C4-2B (cell line): ENCODE measurements around the gene LIPK.
"Not testable (repeated sequence)": the region's sequence is repeated elsewhere in the genome, so short reads cannot be mapped to it uniquely, and the experiment has no call there.

Experiments used
- H3K27ac ChIP-seq: fragments of 450-650 bp; 2 replicates; pipeline ENCODE4 v1.5.1; 2017
- ZFX ChIP-seq: fragments of 450-650 bp; IDR thresholded peaks from 2 replicates; pipeline ENCODE4 v1.6.1; 2017
- TF ChIP-seq, protein P1 (sequence below): fragments of 450-650 bp; conservative IDR thresholded peaks from 2 replicates; pipeline ENCODE4 v1.5.1; 2017; ENCODE audit warnings: mild to moderate bottlenecking

Gene LIPK

DNA sequence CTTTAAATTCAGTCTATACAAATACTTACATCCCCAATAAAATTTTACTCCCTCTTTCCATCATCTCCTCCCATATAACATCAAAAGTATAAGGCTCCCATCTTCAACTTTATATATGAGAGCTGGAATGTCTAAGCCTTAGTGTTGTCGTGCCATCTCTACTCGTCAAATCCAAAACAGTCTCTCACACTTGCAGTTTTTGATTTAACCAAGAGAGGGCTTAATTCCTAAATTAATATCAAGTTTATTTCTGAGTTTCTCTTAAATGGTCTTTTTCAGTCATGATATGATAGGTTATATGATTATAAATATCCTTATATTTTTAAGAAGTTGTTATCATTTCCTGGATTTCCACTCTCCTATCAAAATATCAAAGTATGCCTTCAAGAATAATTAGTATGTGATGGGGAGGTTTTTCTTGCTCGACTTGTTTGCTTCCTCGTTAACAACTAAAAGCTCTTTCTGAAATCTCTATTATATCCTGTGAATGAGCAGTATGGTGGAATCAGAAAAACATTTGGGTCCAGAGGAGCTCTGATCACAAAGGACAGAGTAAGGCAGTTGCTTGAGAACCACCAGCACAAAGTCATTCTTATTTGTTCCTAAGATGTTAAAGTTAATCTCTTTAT lies 12.5 kb upstream of the LIPK start:
- no peak overlapping the region for H3K27ac ChIP-seq
- TF ChIP-seq, protein P1, sequence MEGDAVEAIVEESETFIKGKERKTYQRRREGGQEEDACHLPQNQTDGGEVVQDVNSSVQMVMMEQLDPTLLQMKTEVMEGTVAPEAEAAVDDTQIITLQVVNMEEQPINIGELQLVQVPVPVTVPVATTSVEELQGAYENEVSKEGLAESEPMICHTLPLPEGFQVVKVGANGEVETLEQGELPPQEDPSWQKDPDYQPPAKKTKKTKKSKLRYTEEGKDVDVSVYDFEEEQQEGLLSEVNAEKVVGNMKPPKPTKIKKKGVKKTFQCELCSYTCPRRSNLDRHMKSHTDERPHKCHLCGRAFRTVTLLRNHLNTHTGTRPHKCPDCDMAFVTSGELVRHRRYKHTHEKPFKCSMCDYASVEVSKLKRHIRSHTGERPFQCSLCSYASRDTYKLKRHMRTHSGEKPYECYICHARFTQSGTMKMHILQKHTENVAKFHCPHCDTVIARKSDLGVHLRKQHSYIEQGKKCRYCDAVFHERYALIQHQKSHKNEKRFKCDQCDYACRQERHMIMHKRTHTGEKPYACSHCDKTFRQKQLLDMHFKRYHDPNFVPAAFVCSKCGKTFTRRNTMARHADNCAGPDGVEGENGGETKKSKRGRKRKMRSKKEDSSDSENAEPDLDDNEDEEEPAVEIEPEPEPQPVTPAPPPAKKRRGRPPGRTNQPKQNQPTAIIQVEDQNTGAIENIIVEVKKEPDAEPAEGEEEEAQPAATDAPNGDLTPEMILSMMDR: peak; percentile 23
- TF ChIP-seq ZFX: no peak

DNA sequence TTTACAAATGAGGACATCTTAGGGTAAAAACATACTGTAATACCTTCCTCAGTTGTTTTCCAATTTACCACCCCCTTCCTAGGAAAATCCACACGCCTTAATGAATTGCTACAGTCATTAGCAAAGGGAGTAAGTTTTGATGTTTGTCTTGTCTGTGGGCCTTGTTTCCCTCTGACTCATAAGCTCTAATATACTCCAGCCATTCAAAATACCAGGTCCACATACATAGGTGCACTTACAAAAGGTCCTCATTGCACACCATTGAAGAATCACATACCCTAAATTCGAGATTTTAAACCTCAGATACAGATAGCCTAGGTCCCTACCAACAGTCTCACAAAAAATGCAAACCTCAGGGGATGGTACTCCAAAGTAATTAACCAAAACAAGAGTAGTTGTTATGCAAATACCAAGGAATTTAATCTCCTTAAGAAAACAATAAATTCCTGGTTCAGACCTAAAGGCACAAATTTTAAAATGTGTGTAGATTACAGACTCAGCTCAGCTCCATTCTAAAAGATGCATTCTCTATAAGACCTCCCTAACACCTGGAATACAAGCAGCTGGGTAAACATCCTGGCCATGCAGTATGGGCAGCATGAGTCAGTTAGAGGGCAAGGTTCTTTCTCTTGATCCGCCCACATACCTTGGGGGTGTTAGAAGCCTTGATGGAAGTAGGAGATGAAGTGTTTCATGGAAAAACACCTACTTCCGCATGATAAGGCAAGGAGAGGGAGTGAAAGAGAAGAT lies 3.0 kb upstream of the LIPK start:
- TF ChIP-seq, protein P1: no peak
- no peak for TF ChIP-seq ZFX

DNA sequence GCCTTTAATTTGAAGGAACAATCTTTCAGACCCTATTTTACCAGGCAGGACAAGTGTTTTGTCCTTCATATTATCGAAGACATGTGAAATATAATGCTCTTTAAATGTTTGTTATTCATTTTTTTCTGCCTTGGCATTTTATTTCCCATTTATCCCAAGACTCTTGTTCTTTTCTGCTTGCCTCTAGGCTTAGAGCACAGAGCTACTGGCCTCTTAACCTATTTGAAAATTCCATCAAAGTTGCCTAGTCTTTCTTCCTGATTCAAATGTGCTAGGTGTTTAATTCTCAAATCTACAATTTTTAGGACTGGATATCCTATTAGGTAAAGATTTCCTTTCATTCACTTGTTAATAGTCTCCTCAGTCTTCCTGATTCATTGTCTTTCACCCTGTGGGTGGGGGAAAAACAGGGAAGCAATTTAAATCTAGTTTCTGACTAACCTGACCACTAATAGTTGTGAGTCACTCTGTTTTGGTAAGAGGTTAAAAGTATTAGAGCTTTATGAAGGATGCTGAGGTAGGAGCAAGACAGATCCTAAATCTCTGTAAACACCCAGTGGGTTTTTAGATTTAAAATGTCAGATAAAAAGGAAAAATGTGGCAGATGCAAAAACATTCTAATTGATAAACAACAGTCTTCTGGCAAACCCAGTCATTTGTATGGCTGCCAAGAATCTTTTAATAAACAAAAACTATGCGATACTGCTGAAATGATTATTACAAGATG lies 1.5 kb downstream of the LIPK start:
- H3K27ac ChIP-seq: no peak overlapping the region
- TF ChIP-seq, protein P1: no peak
- TF ChIP-seq ZFX: no peak

More for the DNA sequence above, 3.0 kb upstream of the LIPK start:
- H3K27ac ChIP-seq: no peak overlapping the region

DNA sequence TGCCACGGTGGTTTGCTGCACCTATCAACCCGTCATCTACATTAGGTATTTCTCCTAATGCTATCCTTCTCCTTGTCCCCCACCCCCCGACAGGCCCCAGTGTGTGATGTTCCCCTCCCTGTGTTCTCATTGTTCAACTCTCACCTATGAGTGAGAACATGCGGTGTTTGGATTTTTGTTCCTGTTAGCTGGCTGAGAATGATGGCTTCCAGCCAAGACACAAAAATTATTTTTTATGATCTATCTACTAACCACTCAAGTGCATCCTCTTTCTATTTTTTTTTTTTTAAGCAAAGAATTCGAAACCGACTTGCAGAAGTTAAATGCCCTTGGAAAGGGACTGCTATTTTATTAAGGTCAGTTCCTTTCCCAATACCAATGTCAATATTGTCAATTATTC lies 3.3 kb downstream of the LIPK start:
- not testable (repeated sequence) for H3K27ac ChIP-seq

DNA sequence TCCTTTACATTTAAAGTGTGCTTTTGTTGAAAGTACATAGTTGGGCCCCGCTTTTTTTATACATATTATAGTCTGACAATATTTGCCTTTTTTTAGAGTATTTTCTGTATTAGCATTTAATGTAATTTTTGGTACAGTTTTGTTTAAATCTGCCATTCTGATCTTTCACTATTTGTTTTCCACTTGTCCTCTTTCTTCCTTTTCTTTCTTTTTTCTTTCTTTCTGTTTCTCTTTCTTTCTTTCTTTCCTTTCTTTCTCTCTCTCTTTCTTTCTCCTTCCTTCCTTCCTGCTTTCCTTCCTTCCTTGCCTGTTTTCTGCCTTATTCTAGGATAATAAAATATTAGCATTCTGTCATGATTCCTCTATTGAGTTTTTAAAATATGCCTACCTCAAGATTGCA lies 9.5 kb downstream of the LIPK start:
- no peak overlapping the region for H3K27ac ChIP-seq
- TF ChIP-seq, protein P1: no peak
- no peak for TF ChIP-seq ZFX

DNA sequence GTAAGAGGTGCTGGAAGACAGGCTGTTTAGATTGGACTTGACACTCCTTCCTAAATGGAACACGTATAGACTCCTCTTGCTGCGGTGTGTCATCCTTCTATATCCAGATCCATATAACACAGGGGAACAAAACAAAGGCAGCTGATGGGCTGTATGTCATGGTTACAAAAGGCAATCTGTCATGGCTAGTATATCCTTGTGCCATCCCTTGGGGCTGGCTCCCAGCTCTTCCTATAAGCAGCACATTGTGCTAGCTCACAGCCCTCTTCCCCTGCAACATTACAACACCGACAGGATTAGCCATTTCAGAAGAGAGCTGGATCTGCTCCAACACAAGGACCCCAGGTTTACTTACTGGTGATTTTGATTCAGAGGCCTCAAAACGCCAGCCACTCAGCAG lies 15.3 kb downstream of the LIPK start:
- TF ChIP-seq, protein P1: no peak
- TF ChIP-seq ZFX: no peak
- no peak overlapping the region for H3K27ac ChIP-seq

DNA sequence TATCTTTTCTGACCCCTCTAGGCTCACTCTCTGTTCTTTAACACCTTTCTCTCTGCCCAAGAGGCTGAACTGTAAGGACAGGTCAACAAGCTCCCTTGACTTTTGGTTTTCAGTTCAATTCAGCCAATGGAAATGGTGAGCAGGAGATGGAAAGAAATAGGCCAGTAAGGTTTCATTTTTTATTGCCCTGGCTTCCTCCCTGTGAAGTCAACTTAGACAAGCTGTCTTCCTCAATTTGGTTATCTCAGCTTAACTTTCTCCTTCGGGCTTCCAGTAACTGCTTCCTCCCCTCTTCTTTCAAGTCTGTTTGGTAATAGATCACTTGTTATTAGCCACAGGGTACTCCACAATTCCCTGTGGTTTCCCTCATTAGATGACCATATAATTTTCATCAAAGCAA lies 19.7 kb downstream of the LIPK start:
- H3K27ac ChIP-seq: no peak overlapping the region
- no peak for TF ChIP-seq ZFX
- TF ChIP-seq, protein P1: no peak
